ENCODE data around the gene TTLL9.

Gene TTLL9

DNA sequence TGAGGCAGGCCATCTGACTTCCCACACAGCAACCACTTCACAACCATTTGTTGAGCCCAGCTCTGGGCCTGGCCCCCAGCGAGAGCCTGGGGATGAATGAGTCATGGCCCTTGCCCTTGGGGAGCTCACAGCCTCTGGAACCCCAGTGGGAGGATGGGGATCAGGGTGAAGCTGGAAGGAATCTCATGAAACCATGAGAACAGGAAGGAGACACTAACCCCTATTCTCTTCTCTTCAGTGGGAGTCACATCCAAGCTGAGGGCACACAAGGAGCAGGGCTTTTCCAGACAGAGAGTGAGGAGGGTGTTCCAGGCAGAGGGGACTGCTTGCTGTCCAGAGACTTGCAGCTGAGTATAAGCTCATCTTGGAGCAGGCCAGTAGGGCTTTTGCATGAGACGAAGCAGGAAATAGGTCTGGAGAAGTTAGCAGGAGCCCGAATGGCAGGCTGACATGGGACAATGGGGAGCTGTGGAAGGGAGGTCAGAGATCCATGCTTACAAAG is 32.5 kb upstream of the TTLL9 start:
- DNase-seq (ENCODE audit: low spot score), result no peak

DNA sequence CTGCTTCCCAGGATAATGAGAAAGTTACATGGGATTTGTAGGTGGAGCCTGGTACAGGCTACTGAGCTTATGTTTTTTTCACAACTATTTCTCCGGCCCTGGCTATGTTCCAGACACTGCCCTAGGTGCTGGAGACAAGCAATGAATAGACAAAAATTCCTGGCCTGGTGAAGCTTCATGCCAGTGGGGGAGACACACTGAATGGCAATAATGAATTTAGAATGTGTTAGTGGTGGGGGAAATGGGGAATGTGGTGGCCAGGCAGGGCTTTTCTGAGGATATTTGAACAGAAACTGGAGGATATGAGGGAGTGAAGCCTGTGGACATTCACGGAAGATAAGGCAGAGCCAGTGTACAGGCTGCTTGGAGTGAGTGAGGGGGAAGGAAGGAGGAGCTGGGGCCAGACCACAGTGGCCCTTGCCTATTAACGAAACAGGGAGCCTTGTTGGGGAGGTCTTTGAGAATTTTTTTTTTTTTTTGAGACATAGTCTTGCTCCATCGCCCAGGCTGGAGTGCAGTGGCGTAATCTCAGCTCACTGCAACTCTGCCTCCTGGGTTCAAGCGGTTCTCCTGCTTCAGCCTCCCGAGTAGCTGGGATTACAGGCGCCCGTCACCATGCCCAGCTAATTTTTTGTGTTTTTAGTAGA is 31.7 kb upstream of the TTLL9 start:
- no peak for DNase-seq (ENCODE audit: low spot score)

DNA sequence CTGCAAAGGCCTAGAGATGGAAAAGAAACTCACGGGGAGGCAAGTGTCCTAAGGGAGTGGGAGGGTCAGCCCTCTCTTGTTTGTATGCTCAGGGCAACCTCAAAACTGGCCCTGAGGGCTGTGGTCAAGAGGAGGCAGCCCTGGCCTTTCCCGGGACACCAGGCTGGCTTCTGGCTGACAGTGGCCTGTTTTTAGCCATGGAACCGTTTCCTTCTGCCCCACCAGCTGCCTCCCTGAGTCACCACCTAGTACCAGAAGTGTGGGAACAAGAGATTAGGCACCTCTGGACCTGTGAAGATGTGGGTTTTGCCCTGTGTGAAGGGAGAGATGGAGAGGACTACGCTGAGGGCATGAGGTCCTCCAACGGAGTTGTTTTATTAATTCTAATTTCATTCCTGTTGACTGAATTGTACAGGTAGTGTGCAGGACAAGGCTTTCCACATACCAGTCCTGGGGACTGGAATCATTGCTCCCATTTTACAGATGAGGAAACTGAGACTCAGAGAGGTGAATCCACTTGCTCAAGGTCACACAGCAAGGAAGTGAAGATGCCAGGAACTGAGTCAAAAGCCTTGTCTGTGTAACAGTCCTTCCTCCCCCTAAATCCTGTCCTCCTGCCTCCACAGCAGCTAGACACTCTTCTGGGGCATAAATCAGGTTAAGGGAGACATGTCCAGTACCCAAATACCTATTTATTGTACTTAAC is 30.5 kb upstream of the TTLL9 start:
- DNase-seq (ENCODE audit: low spot score), result no peak

DNA sequence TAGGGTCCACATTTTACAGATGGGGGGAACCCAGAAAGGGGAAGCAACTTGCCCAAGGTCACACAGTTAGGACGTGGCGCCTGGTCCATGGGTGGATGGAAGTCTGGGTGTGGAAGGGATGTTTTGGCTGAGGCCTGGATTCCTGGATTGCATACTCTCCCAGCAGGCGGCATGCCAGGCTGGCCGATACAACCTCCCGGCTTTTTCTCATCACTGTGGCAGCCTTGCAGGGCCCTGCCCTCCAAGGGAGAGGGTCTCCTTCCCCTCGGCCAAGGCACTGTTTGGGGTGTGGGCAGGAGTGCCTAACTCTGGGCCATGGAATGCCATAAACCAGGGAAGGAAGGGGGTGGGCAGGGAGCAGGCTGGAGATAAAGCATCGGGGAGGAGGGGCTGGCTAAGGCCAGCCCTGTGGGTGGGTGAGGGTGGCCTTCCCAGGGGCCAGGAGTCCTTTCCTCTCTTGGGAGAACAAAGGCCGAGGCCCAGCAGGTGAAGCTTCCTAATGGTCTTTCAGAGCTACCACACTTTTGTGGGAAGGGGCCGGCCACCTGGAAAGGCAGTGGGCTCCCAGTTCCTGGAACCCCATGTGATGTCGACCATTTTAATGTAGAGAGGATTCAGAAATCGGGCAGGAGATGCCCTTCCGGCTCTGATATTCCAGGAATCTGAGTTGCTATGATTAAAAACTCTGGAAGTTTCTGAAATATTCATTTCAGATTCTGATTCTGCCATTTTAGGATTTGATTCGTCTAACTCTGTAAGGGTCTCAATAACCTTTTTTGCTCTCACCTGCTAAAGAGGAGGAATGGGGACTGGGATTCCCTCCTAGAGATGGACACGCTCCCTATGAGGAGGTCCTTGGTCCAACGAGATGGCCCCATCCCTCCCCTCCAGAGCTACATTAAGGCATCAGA is 29.3 kb upstream of the TTLL9 start:
- DNase-seq (ENCODE audit: low spot score), result peak; percentile 65

DNA sequence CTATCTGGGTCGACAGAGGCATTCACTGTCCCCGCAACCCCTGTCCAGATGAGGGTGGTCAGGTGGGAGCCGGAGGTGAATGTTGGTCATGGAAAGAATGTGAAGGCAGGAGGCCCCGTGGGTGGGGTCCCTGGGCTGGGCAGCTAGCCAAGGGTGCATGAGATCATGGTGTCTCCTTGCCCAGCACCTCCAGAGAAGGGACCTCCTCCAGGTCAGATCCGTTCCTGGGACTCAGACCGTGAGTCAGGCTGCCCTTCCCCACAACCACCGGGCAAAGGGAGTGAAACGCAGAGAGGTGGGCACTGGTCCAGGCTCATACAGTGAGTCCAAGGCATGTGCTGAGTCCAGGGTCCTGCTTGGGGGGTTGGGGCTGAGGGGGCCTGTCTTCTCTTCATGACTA is 28.5 kb upstream of the TTLL9 start:
- peak; percentile 59 for DNase-seq (ENCODE audit: low spot score)

DNA sequence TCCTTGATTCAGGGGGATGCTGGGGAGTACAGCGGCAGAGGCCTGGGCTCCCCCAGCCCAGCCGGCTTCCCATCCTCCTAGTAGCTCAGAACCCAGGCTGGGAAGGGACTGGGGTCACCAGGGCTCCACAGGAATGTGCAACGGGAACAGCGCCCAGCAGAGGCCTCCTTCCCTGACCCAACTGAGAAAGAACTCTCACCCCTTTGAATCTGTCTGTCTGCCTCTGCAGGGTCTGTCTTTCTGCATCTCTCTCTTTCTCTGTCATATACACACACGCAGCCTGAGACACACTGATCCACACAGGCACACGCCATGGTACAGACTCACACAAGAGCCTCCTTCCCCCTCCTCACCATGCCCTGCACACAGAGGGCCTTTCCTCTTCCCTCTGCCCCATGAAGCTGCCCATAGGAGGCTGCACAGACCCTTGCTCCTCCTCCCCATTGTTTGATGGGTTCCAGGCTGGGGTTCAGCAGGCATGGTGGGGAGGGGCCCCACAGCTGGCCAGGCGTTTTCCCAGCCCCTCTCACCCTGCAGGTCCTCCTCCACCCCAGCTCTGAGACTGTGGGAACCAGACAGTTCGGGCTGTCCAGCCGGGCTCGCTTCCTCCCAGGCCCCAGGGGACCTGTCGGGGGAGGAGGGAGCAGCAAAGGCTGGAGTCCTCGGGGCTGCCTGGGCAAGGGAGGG is 27.8 kb upstream of the TTLL9 start:
- DNase-seq (ENCODE audit: low spot score), result peak; percentile 62

DNA sequence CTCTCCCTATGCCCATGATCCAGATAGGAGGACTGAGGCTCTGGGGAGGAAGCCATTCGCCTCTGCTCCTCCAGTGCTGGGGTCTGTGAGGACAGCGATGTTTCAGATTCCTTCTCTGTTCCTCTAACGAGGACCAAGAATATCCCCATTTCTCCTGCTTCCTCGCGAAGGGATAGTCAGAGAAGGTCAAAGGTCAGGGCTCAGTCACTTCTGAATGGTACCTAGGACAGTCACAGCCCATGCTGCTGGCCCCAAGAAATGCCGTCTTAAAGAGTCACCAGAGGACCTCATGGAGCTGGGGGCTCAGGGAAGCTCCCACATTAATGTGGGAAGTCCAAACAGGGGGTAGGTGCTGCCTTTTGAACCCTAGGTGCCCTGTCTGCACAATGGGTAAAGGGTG is 27.1 kb upstream of the TTLL9 start:
- no peak for DNase-seq (ENCODE audit: low spot score)

DNA sequence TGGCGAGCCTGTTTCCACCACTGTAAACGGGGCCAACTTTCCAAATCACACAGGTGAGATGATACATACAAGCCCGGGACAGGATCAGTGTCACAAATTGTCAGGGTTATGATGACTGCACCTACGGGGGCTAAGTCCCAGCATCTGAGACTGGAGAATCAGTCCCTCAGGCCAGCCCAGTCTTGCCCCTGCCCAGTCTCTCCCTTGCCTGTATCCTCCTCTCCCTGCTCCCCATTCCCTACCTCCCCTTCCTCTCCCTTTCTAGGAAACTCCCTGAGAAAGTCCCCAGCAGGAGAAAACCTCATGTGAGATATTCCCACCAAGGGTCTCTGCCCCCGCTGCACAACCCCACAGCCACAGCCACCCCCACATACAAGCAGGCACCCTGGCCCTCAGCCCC is 26.6 kb upstream of the TTLL9 start:
- DNase-seq (ENCODE audit: low spot score), result no peak

DNA sequence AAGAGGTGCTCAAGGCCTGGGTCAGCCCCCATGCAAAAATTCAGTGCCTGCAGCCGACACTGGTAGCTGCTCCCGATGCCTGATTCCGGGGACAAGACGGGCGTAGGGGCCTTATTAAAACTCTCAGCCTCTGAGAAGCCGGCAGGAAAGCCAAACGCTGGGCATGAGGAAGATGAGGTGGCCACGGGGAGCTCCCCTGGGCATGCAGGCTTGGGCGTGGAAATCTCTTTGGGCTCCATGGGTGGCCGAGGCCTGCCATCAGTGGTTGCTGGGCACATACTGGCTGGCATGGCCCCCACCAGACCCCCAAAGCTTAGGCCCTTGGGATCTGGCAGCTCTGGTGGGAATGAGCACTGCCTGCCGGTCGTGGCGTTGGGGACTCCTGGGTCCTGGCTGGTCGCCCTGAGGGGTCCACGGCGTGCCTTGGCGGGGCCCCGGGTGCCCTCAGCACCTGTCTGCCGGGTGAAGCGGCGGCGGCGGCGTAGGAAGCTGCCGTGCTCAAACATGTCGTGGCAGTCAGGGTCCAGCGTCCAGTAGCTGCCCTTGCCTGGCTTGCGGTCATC is 25.6 kb upstream of the TTLL9 start:
- DNase-seq (ENCODE audit: low spot score), result no peak

DNA sequence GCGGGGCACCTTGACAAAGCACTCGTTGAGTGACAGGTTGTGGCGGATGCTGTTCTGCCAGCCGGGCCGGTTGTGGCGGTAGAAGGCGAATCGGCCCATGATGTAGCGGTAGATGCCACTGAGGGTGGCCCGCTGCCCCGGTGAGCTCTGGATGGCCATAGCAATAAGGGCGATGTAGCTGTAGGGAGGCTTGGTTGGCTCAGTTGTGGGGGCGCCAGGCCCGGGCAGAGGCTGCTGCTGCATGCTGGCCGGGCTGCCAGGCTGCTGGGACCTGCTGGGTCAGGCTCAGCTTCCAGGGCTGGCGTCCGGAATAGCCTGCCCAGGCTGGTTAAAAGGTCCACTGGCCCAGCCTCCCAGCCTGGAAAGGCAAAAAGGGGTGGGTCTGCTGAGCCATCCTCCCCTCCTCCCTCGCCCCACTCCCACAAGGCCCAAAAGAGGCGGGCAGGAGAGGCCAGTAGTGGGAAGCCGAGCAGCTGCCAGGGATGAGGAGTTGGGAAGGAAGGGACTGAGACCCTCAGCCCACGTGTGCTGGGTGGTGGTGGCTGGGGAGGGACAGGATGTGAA is 25.1 kb upstream of the TTLL9 start, which contains the start of gene FOXS1:
Gene FOXS1, minus strand, starts transcription at position 305 of the 564 bp plus-strand sequence. Its CDS starts 62 bp downstream, at position 243.
- no peak for DNase-seq (ENCODE audit: low spot score)

DNA sequence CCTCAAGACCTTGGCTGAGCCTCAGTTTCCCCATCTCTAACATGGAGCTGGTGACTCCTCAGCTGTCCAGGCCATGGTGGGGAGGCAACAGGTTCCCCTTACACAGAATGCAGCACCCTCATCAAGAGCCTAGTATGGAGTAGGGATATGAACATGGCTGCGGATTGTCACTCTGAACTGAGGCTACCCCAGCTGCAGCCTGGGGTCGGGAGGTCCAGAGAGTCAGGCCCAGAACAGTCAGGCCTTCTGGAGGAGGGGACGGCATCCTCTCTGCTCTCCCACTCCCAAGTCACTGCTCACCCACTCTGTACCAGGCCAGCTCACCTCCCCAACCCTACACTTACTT is 23.7 kb upstream of the TTLL9 start:
- DNase-seq (ENCODE audit: low spot score), result no peak

DNA sequence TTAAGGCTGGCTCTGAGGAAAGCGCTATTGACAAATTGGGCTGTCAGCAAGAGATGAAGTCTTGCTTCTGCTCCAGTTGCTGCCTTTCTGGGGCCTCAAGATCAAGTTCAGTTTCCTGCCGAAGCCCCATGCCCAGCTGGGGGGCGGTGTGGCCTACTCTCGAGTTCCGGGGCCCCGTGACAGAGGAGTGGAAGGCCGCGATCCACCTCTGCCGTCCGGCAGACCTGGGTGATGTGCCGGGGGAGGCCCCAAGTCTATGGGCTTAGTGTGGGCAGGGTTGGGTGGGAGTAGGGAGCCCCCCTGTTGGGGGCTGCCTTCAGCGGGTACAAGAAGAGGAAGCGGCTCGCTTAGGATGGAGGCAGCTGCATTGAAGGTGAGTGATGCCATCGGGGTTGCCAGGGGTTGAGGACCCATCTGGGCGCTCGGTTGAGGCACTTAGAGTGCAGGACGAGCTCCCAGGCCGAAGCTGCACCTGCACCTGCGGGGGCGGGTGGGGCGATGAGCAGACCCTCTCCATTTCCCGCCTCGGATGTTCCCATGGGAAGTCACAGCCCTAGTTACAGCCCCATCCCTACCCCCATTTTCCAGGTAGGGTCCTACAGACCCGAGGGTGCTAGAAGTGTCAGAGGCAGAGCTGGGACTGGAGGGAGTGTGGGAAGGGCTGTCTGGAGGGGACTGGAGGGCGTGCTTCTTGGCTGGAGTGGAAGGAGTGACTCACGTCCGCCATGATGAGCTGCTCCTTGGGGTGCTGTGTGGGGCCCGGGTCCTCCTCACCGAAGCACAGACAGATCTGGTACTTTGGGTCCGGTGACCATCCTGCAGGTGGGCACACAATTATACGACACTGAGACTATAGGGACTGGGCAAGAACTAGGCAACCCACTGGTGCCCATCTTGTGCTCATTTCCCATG is 22.1 kb upstream of the TTLL9 start:
- no peak for DNase-seq (ENCODE audit: low spot score)

DNA sequence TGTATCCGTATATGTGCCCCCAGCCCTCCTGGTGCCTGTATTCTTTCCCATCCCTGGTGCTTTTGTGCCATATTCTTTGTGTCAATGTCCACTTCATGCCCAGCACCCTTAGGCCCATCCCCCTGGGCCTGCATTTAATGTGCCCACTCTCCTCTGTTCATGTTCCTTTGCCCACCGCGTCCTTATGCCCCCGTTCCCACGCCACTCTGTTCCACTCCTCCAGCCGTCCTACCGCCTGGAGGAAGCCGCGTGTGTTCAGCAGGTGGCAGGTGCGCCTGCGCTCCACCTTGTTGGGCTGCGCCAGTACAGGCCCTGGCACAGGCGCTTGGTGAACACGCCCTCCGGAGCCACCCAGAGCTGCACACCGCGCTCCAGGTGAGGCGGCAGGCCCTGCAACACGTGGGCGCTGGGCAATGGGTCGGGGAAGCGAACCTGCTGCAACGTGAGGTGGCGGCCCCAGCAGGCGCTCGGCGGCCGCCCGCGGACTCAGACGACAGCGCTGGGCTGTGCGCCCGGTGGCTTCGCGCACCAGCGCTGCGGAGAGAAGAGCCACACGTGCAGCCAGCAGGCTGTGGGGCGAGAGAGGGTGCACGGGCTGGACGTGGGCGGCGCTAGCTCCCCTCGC is 21.0 kb upstream of the TTLL9 start:
- no peak for DNase-seq (ENCODE audit: low spot score)

DNA sequence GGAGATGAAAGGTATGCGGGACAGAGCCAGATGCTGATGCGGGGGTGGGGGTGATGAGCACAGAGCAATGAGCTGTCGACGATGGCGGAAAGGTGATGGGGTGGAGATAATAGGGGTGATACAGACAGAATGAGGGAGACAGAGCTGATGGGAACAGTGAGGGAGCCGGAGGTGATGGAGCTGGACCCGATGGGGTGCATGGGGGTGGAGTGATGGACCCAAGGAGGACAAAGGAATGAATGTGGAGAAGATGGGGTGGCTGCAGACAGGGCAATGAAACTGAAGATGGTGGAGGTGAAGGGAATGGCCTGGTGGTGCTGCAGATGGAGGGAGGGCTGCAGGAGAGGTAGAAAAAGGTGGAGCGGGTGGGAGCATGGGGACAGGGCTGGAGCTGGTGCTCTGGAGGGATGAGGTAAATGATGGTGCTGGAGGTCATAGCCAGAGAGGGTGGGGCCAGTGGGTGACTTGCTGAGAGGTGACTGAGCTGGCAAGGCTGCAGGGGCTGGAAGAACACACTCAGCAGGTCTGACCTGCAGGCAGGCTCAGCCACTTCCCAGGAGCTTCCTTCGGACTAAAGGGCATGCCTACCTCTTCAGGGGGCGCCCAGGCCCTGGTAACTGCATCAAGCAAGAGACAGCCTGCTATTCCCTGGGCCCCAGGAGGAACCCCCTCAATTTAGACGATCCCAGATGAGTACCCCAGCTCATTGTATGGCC is 19.0 kb upstream of the TTLL9 start:
- DNase-seq (ENCODE audit: low spot score), result no peak

DNA sequence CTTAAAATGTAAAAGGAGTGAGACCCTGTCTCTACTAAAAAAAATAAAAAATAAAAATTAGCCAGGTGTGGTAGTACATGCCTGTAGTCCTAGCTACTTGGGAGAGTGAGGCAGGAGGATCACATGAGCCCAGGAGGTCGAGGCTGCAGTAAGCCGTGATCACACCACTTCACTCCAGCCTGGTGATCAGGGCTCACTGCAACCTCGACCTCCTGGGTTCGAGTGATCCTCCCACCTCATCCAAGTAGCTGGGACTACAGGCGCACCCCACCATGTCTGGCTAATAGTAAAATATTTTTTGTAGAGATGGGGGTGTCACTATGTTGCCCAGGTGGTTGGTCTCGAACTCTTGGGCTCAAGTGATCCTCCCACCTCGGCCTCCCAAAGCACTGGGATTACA is 17.0 kb upstream of the TTLL9 start:
- no peak for DNase-seq (ENCODE audit: low spot score)

DNA sequence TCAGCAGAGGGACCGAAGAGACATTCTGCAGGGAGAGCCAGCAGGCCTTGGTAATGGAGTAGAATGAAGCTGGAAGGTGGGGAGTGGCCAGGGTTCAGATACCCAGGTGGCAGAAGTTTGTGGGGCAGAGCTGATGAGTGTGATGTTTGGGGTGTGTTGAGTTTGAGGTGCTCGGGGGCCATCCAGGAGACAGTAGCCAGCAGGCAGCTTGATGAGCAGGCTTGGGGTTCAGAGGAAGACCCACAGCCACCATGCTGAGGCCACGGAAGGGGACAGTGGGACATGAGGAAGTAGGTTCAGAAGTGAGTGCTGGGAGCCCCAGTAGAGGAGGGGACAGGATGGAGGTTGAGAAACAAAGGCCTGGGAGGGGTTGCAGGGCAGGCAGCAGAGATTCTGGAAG is 13.9 kb upstream of the TTLL9 start:
- no peak for DNase-seq (ENCODE audit: low spot score)

DNA sequence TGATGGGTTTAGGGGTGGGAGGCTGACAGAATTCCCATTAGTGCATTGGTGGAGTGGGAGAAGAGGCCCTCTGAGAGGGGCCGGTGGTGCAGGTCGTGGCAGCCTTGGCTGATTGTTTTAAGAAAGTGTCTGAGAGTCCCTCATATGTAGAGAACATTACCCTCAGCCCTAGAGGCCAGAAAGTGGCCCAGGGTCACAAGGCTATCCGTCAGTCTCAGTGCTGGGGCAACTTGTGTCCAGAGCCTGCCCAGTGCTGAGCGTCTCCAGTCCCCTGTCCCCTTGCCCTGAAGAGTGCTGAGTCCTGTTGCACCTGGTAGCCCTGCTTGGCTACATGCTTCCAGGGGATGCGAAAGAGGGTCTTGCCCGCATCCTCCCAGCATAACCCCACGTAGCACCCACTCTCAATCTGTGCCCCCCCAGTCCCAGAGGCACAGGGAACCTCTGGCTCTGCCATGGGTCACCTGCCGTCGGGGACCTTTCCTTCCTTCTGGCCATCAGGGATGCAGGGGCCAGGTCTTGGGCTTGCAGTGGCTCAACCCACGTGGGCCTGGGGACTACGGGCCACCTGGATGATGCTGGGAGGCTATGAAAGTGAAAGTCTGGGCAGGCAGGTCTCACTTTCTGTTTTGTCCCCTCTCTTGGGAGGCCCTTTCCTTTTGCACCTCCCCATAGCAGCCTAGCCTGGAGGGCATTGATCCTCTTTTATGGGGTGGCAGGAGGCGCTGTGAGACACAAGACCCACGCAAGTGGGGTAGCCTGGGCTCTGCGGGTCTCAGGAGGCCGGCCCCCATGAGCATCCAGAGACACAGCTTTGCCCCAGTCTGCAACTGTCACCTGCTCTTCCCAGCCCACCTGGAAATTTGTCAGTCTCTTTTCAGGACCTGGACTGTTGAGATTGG is 12.3 kb upstream of the TTLL9 start:
- no peak for DNase-seq (ENCODE audit: low spot score)

DNA sequence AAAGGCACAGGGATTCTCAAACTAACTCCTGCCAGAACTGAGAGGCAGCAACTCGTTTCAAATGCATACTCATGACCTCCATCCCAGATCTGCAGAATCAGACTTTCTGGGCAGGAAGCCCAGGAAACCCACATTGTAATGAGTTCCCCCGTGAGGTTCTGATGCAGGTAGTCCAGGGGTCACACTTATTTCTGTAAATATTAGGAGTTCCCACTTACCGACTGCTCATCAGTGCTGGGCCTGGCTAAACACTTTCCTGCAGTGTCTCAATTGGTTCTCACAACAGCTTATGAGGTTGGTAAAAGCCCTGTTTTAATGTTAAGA is 11.7 kb upstream of the TTLL9 start:
- no peak for DNase-seq (ENCODE audit: low spot score)

Data from AG20443 (cell line).